Choroid plexus epithelial cell (primary cell): ENCODE data around the gene HMOX2.

Source experiments
- DNase-seq: peaks from one replicate; pipeline ENCODE4 v3.0.0-alpha.2; 2010; ENCODE audit warnings: low read depth
- H3K4me3 ChIP-seq: 2 replicates; pipeline ENCODE4 v1.5.1; 2011; ENCODE audit warnings: low read depth, mild to moderate bottlenecking, control low read depth, low read length, moderate library complexity
- TF ChIP-seq, protein P1 (sequence below): conservative IDR thresholded peaks from 2 replicates; pipeline ENCODE4 v1.5.1; 2011; ENCODE audit warnings: low read depth, mild to moderate bottlenecking, control low read depth, inconsistent platforms, low read length, moderate library complexity

Gene HMOX2

DNA sequence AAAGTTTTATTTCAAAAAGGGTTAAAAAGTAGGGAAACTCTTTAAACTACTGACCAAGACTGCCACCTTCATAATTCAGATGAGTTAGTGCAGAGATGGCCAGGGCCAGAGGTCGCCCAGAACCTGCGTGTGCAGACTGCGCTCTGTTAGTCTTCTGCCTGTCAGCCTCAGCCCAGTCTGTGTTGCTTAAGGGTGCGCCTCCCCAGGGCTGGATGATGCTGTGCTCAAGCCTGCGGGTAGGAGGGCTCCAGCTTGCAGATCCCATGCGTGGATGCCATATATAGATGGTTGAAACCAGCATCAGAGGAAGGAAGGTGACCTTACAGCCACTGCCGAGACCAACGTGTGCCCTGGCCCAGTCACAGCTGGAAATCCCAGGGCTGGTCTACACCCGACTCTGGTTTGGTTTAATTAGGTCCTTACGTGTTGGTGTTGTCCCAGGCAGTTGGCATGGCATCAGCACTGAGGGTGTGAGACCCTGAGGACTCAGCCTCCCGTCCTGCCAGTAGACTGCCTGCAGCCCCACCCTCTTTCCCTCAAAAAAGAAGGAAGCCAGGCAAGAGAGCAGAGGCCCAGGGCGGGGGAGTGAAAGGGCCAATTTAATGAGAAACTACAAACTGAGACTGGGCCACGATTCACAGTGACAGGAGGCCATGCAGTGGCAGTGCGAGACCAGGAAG lies 34.7 kb downstream of the HMOX2 start:
- H3K4me3 ChIP-seq, result no peak overlapping the region
- no peak for DNase-seq
- TF ChIP-seq, protein P1, sequence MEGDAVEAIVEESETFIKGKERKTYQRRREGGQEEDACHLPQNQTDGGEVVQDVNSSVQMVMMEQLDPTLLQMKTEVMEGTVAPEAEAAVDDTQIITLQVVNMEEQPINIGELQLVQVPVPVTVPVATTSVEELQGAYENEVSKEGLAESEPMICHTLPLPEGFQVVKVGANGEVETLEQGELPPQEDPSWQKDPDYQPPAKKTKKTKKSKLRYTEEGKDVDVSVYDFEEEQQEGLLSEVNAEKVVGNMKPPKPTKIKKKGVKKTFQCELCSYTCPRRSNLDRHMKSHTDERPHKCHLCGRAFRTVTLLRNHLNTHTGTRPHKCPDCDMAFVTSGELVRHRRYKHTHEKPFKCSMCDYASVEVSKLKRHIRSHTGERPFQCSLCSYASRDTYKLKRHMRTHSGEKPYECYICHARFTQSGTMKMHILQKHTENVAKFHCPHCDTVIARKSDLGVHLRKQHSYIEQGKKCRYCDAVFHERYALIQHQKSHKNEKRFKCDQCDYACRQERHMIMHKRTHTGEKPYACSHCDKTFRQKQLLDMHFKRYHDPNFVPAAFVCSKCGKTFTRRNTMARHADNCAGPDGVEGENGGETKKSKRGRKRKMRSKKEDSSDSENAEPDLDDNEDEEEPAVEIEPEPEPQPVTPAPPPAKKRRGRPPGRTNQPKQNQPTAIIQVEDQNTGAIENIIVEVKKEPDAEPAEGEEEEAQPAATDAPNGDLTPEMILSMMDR, result no peak

DNA sequence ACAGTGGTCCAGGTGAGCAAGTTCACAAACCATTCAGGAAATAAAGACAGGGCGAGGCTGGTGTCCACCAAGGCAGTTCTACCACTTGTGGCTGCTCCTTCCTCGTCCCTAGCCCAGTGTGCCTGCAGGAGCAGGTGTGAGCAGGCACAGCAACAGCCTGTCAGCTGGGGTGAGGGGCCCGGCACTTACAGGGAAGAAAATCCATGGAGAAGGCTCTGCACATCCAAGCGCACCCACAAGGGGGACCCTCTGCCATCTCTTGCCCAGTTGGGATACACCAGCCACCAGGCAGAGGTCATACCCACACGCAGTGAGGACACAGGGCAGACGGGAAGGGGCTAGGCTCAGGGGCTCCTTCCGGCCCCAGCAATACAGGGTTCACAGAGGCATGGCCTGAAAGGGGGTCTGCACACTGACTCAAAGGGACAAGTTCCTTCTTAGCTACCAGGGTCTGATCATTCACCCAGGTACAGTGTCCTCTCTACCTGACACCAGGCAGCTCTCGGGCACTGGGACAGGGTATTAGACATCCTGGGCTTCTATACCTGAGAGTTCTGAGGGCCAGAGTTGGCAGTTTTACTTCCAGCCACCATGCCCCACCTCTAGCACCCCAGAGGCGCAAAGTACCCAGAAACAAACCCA lies 35.4 kb downstream of the HMOX2 start:
- no peak overlapping the region for H3K4me3 ChIP-seq
- peak; percentile 62 for DNase-seq
- TF ChIP-seq, protein P1, result peak; percentile 75

DNA sequence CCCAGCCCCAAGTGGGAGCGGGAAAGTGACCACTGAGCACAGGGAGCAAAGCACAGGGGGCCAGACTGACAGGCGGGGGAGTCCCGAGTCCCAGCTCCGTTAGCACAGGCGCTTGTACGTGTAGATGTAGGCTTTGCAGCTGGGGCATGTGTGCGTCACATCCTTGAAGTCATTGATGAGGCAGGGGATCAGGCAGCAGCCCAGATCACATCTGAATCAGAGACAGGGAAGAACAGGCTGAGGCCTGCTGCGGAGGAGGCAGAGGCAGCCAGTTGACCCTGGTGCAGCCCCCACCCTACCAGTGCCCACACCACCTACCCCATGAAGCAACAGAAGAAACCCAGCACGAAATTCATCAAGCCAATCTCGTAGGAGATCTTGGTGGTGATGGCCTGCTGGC lies 36.3 kb downstream of the HMOX2 start:
- TF ChIP-seq, protein P1, result no peak
- no peak overlapping the region for H3K4me3 ChIP-seq
- no peak for DNase-seq

DNA sequence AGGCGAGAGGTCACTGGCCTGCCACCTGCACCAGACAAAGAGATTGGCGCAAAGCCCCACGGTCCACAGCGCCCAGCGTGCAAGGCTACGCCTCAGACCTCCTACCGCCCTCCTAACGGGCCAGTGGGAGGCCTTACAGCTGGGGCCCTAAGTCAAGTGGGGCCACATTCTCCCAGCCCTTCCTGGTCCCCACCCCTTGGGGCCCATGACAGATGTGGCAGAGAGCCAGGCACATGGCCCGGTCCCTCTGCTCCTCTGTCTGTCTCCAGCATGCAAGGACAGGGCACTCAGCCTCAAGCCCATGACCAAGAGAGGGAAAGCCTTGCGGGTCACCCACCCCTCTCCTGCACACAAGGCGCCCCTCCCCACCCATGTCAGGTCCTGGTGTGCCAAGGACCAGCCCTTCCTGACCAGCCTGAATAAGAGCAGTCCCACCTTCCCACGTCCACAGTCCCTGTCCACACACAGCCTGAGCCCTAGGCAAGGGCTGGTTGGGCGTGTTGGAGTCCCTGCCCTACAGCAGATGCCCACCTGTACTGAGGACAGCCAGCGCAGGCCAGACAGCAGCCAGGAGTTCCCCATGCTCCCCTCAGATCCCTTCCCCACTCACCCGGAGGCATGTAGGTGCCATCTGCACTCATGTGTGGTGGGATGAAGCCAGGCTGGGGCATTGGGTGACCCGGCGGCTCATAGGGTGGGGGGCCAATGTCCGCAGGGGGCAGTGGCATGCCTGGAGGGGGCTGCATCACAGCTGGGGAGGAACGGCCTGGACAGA lies 37.1 kb downstream of the HMOX2 start:
- no peak for DNase-seq
- TF ChIP-seq, protein P1, result no peak
- H3K4me3 ChIP-seq, result no peak overlapping the region

DNA sequence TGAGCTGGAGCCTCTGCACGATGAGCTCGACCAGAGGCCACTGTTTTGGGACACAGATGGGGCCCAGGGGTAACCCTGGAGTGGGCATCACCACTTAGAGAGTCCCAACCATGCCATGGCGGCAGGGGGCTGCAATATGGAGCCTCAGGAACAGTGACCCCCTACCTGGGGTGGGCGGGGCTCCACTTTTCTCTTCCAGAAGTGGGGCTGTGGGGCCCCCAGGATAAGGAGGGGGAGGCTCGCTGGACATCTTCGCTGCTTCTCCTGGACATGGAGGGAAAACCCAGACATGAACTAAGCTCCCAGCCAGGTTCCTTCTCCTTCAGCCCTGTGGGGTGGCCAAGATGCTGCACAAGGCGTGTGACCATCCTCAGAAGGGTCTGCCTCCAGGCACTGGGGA lies 37.7 kb downstream of the HMOX2 start:
- DNase-seq, result no peak
- TF ChIP-seq, protein P1, result no peak
- H3K4me3 ChIP-seq, result no peak overlapping the region

DNA sequence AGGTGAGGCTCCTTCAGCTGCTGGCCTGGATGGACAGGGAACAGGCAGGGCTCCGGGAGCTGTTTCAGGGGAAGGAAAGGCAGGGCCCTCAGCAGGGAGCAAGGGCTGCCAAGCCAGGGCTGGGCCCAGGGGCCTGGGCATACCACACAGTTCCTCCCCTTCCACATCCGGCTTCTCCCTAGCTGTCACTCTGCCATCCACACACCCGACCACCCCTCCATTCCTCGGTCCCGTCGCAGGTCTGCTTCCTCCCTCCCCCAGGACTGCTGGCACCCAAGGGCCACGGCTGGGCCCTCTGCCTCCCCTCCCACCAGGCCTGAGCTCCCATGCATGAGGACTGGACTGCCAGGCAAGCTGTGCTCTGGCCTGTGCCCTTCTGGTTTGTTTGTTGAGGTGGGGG lies 38.4 kb downstream of the HMOX2 start:
- TF ChIP-seq, protein P1, result no peak

More for the DNA sequence above, 38.4 kb downstream of the HMOX2 start:
- H3K4me3 ChIP-seq, result no peak overlapping the region
- DNase-seq, result no peak
